ENCODE data around the gene ASTN2. TPM values are rescaled to one million over a fixed set of nuclear protein-coding genes. Genes with fewer than 3 reads are reported as not detected.
"Not testable (repeated sequence)": the region's sequence is repeated elsewhere in the genome, so short reads cannot be mapped to it uniquely, and the experiment has no call there.

The ASTN2 gene
- total RNA-seq, 5 donors from 2014 or later (not counting 1 experiment from before 2014, with no cell fraction given): 3.7 to 4.8 (median 4.4) TPM

GRCh38 chr9:116900007-116900367 is 514.9 kb downstream of the ASTN2 start:
- no peak overlapping the region for H3K27ac Mint-ChIP-seq
- H3K4me1 ChIP-seq (ENCODE audit: control insufficient read depth in 1 of 2, extremely low read depth in 1 of 2, insufficient read depth in 2 of 2, low read length in 2 of 2): no peaks in the 10 kb centered on the region
- H3K27ac ChIP-seq (ENCODE audit: low read length): no peak overlapping the region
- no peaks in the 10 kb centered on the region for H3K36me3 Mint-ChIP-seq
- H3K27me3 Mint-ChIP-seq: peaks cover 4 to 12% of the 10 kb centered on the region in 2 donors
- no peaks in the 10 kb centered on the region for H3K36me3 ChIP-seq (ENCODE audit: control insufficient read depth in 2 of 2, extremely low read depth in 1 of 2, insufficient read depth in 1 of 2, low read length in 1 of 2)
- H3K27me3 ChIP-seq (replicated peaks in 1 of 2; ENCODE audit: control insufficient read depth in 2 of 2, extremely low read depth in 1 of 2, insufficient read depth in 2 of 2, low read length in 1 of 2): no peaks in the 10 kb centered on the region
- DNase-seq (no peak), ATAC-seq (replicated peaks in 1 of 4) (no peak)
- no peak overlapping the region for H3K4me3 ChIP-seq (ENCODE audit: control insufficient read depth in 1 of 2, extremely low read depth in 1 of 2, low read length in 1 of 2)
- no peaks in the 10 kb centered on the region for H3K4me1 Mint-ChIP-seq
- peaks cover 8 to 20% (median 19%) of the 10 kb centered on the region in 3 donors for H3K9me3 Mint-ChIP-seq
- 71% methylated on average over 1 of the region's 1 CpG for WGBS (ENCODE audit: insufficient coverage)
- ChIA-PET CTCF (no interaction called here), POLR2A (no interaction called here)
- H3K4me3 Mint-ChIP-seq: no peak overlapping the region
- H3K9me3 ChIP-seq: no peaks in the 10 kb centered on the region

GRCh38 chr9:116899337-116900006 is 515.4 kb downstream of the ASTN2 start:
- POLR2A ChIA-PET: no interaction called here

GRCh38 chr9:116898131-116898530 is 516.7 kb downstream of the ASTN2 start:
- H3K4me3 Mint-ChIP-seq; POLR2A ChIA-PET; H3K4me1 ChIP-seq (ENCODE audit: control insufficient read depth in 1 of 2, extremely low read depth in 1 of 2, insufficient read depth in 2 of 2, low read length in 2 of 2); H3K27ac ChIP-seq (ENCODE audit: low read length); H3K27me3 ChIP-seq (replicated peaks in 1 of 2; ENCODE audit: control insufficient read depth in 2 of 2, extremely low read depth in 1 of 2, insufficient read depth in 2 of 2, low read length in 1 of 2); CTCF ChIA-PET; H3K36me3 Mint-ChIP-seq; H3K4me3 ChIP-seq (ENCODE audit: control insufficient read depth in 1 of 2, extremely low read depth in 1 of 2, low read length in 1 of 2); H3K9me3 ChIP-seq; DNase-seq; H3K27ac Mint-ChIP-seq; ATAC-seq (replicated peaks in 1 of 4); H3K36me3 ChIP-seq (ENCODE audit: control insufficient read depth in 2 of 2, extremely low read depth in 1 of 2, insufficient read depth in 1 of 2, low read length in 1 of 2); H3K4me1 Mint-ChIP-seq: not testable (repeated sequence)
- no CpG with 5 or more reads among the region's 5 CpGs for WGBS (ENCODE audit: insufficient coverage)
- Mint-ChIP-seq H3K27me3 (peaks cover 4 to 12% of the 10 kb centered on the region in 2 donors), H3K9me3 (peaks cover 8 to 19% (median 18%) of the 10 kb centered on the region in 3 donors)

More at GRCh38 chr9:116899337-116900006, 515.4 kb downstream of the ASTN2 start:
- peaks cover 8 to 20% (median 19%) of the 10 kb centered on the region in 3 donors for H3K9me3 Mint-ChIP-seq
- no peaks in the 10 kb centered on the region for H3K9me3 ChIP-seq
- CTCF ChIA-PET: no interaction called here
- no peaks in the 10 kb centered on the region for H3K27me3 ChIP-seq (replicated peaks in 1 of 2; ENCODE audit: control insufficient read depth in 2 of 2, extremely low read depth in 1 of 2, insufficient read depth in 2 of 2, low read length in 1 of 2)
- peaks cover 4 to 12% of the 10 kb centered on the region in 2 donors for H3K27me3 Mint-ChIP-seq
- no peak overlapping the region for H3K4me3 ChIP-seq (ENCODE audit: control insufficient read depth in 1 of 2, extremely low read depth in 1 of 2, low read length in 1 of 2)
- H3K27ac Mint-ChIP-seq: no peak overlapping the region
- DNase-seq: no peak
- no peak overlapping the region for H3K4me3 Mint-ChIP-seq
- WGBS (ENCODE audit: insufficient coverage): 83% methylated on average over 2 of the region's 2 CpGs
- no peaks in the 10 kb centered on the region for H3K36me3 ChIP-seq (ENCODE audit: control insufficient read depth in 2 of 2, extremely low read depth in 1 of 2, insufficient read depth in 1 of 2, low read length in 1 of 2)
- no peak overlapping the region for H3K27ac ChIP-seq (ENCODE audit: low read length)
- no peaks in the 10 kb centered on the region for H3K36me3 Mint-ChIP-seq
- no peaks in the 10 kb centered on the region for H3K4me1 Mint-ChIP-seq
- ATAC-seq (replicated peaks in 1 of 4): no peak
- no peaks in the 10 kb centered on the region for H3K4me1 ChIP-seq (ENCODE audit: control insufficient read depth in 1 of 2, extremely low read depth in 1 of 2, insufficient read depth in 2 of 2, low read length in 2 of 2)

GRCh38 chr9:116897201-116897600 is 517.7 kb downstream of the ASTN2 start:
- H3K36me3 Mint-ChIP-seq: no peaks in the 10 kb centered on the region
- no peaks in the 10 kb centered on the region for H3K4me1 Mint-ChIP-seq
- peaks cover 8 to 19% (median 15%) of the 10 kb centered on the region in 3 donors for H3K9me3 Mint-ChIP-seq
- Histone ChIP-seq H3K27ac (ENCODE audit: low read length) (no peak overlapping the region), H3K4me3 (ENCODE audit: control insufficient read depth in 1 of 2, extremely low read depth in 1 of 2, low read length in 1 of 2) (no peak overlapping the region), H3K36me3 (ENCODE audit: control insufficient read depth in 2 of 2, extremely low read depth in 1 of 2, insufficient read depth in 1 of 2, low read length in 1 of 2) (no peaks in the 10 kb centered on the region), H3K4me1 (ENCODE audit: control insufficient read depth in 1 of 2, extremely low read depth in 1 of 2, insufficient read depth in 2 of 2, low read length in 2 of 2) (no peaks in the 10 kb centered on the region), H3K27me3 (replicated peaks in 1 of 2; ENCODE audit: control insufficient read depth in 2 of 2, extremely low read depth in 1 of 2, insufficient read depth in 2 of 2, low read length in 1 of 2) (no peaks in the 10 kb centered on the region), H3K9me3 (no peaks in the 10 kb centered on the region)
- no peak for ATAC-seq (replicated peaks in 1 of 4)
- POLR2A ChIA-PET: no interaction called here
- 57% methylated on average over 2 of the region's 4 CpGs for WGBS (ENCODE audit: insufficient coverage)
- CTCF ChIA-PET: no interaction called here
- no peak overlapping the region for H3K4me3 Mint-ChIP-seq
- no peak for DNase-seq
- H3K27me3 Mint-ChIP-seq: peaks cover 4 to 12% of the 10 kb centered on the region in 2 donors
- no peak overlapping the region for H3K27ac Mint-ChIP-seq

- no peaks in the 10 kb centered on the region for H3K4me1 ChIP-seq (ENCODE audit: control insufficient read depth in 1 of 2, extremely low read depth in 1 of 2, insufficient read depth in 2 of 2, low read length in 2 of 2)
- Mint-ChIP-seq H3K4me1 (no peaks in the 10 kb centered on the region), H3K27me3 (peaks cover 4 to 12% of the 10 kb centered on the region in 2 donors), H3K27ac (no peak overlapping the region), H3K36me3 (no peaks in the 10 kb centered on the region), H3K9me3 (peaks cover 7 to 19% (median 15%) of the 10 kb centered on the region in 3 donors), H3K4me3 (no peak overlapping the region)
- H3K36me3 ChIP-seq (ENCODE audit: control insufficient read depth in 2 of 2, extremely low read depth in 1 of 2, insufficient read depth in 1 of 2, low read length in 1 of 2): no peaks in the 10 kb centered on the region
- ATAC-seq (replicated peaks in 1 of 4) (no peak), DNase-seq (no peak)
- no peaks in the 10 kb centered on the region for H3K27me3 ChIP-seq (replicated peaks in 1 of 2; ENCODE audit: control insufficient read depth in 2 of 2, extremely low read depth in 1 of 2, insufficient read depth in 2 of 2, low read length in 1 of 2)
- no peak overlapping the region for H3K27ac ChIP-seq (ENCODE audit: low read length)
- H3K4me3 ChIP-seq (ENCODE audit: control insufficient read depth in 1 of 2, extremely low read depth in 1 of 2, low read length in 1 of 2): no peak overlapping the region
- no peaks in the 10 kb centered on the region for H3K9me3 ChIP-seq
- ChIA-PET POLR2A (interaction anchor here in 1 of 2 donors (0.6 kb wide), 1 partner anchor 215 kb away, joined by 5 read pairs; no protein-coding TSS in a partner anchor), CTCF (no interaction called here)
Measured at GRCh38 chr9:116895961-116896360, 518.9 kb downstream of the ASTN2 start.

- Histone ChIP-seq H3K27ac (ENCODE audit: low read length) (no peak overlapping the region), H3K27me3 (replicated peaks in 1 of 2; ENCODE audit: control insufficient read depth in 2 of 2, extremely low read depth in 1 of 2, insufficient read depth in 2 of 2, low read length in 1 of 2) (no peaks in the 10 kb centered on the region), H3K36me3 (ENCODE audit: control insufficient read depth in 2 of 2, extremely low read depth in 1 of 2, insufficient read depth in 1 of 2, low read length in 1 of 2) (no peaks in the 10 kb centered on the region), H3K4me3 (ENCODE audit: control insufficient read depth in 1 of 2, extremely low read depth in 1 of 2, low read length in 1 of 2) (no peak overlapping the region), H3K4me1 (ENCODE audit: control insufficient read depth in 1 of 2, extremely low read depth in 1 of 2, insufficient read depth in 2 of 2, low read length in 2 of 2) (no peaks in the 10 kb centered on the region), H3K9me3 (no peaks in the 10 kb centered on the region)
- Mint-ChIP-seq H3K36me3 (no peaks in the 10 kb centered on the region), H3K27ac (no peak overlapping the region), H3K4me3 (no peak overlapping the region), H3K9me3 (peaks cover 0 to 3% (median 0%) of the 10 kb centered on the region in 3 donors), H3K4me1 (no peaks in the 10 kb centered on the region), H3K27me3 (peaks cover 4 to 13% of the 10 kb centered on the region in 2 donors)
- POLR2A ChIA-PET: no interaction called here
- CTCF ChIA-PET: no interaction called here
- no peak for DNase-seq
- ATAC-seq (replicated peaks in 1 of 4): no peak
- no CpG with 5 or more reads among the region's 3 CpGs for WGBS (ENCODE audit: insufficient coverage)
Measured at GRCh38 chr9:116891424-116891823, 523.4 kb downstream of the ASTN2 start.

GRCh38 chr9:116888476-116888875 is 526.4 kb downstream of the ASTN2 start:
- H3K27ac ChIP-seq (ENCODE audit: low read length); H3K27ac Mint-ChIP-seq; H3K36me3 ChIP-seq (ENCODE audit: control insufficient read depth in 2 of 2, extremely low read depth in 1 of 2, insufficient read depth in 1 of 2, low read length in 1 of 2); H3K27me3 ChIP-seq (replicated peaks in 1 of 2; ENCODE audit: control insufficient read depth in 2 of 2, extremely low read depth in 1 of 2, insufficient read depth in 2 of 2, low read length in 1 of 2); DNase-seq; H3K4me1 ChIP-seq (ENCODE audit: control insufficient read depth in 1 of 2, extremely low read depth in 1 of 2, insufficient read depth in 2 of 2, low read length in 2 of 2); H3K27me3 Mint-ChIP-seq; CTCF ChIA-PET; H3K9me3 Mint-ChIP-seq; H3K4me3 ChIP-seq (ENCODE audit: control insufficient read depth in 1 of 2, extremely low read depth in 1 of 2, low read length in 1 of 2); ATAC-seq (replicated peaks in 1 of 4); H3K4me3 Mint-ChIP-seq; POLR2A ChIA-PET; H3K4me1 Mint-ChIP-seq; H3K9me3 ChIP-seq; H3K36me3 Mint-ChIP-seq: not testable (repeated sequence)
- WGBS (ENCODE audit: insufficient coverage): no CpG with 5 or more reads among the region's 4 CpGs
